ENCODE results near the gene MAP4K5. TPM values are rescaled to one million over a fixed set of nuclear protein-coding genes. Genes with fewer than 3 reads are reported as not detected.
"Not testable (repeated sequence)": the region's sequence is repeated elsewhere in the genome, so short reads cannot be mapped to it uniquely, and the experiment has no call there.

MAP4K5 gene
- total RNA-seq, 2 donors from 2014 or later, result 17.9 to 22.3 TPM

- peak; percentile 93 for ATAC-seq (replicated peaks)
- Mint-ChIP-seq H3K27me3 (peaks cover 4% of the 10 kb centered on the region), H3K27ac (peak overlapping the region; percentile 49), H3K9me3 (no peaks in the 10 kb centered on the region), H3K4me3 (peak overlapping the region; percentile 22), H3K36me3 (ENCODE audit: low read depth) (no peaks in the 10 kb centered on the region), H3K4me1 (peaks cover 10% of the 10 kb centered on the region)
Measured at GRCh38 chr14:50542941-50543418, 10.6 kb upstream of the MAP4K5 start.

- H3K4me1 Mint-ChIP-seq, result peaks cover 10% of the 10 kb centered on the region
- H3K4me3 Mint-ChIP-seq, result no peak overlapping the region
- H3K9me3 Mint-ChIP-seq, result no peaks in the 10 kb centered on the region
- H3K27ac Mint-ChIP-seq, result no peak overlapping the region
- ATAC-seq (replicated peaks), result peak; percentile 25
- no peaks in the 10 kb centered on the region for H3K36me3 Mint-ChIP-seq (ENCODE audit: low read depth)
- H3K27me3 Mint-ChIP-seq, result peaks cover 4% of the 10 kb centered on the region
Measured at GRCh38 chr14:50541159-50541567, 8.8 kb upstream of the MAP4K5 start.

- Mint-ChIP-seq H3K9me3 (no peaks in the 10 kb centered on the region), H3K27ac (no peak overlapping the region), H3K4me3 (no peak overlapping the region), H3K27me3 (no peaks in the 10 kb centered on the region), H3K4me1 (peaks cover 10% of the 10 kb centered on the region), H3K36me3 (ENCODE audit: low read depth) (no peaks in the 10 kb centered on the region)
- no peak for ATAC-seq (replicated peaks)
Measured at GRCh38 chr14:50539051-50539450, 6.7 kb upstream of the MAP4K5 start.

GRCh38 chr14:50538034-50538433 is 5.7 kb upstream of the MAP4K5 start:
- H3K4me3 Mint-ChIP-seq, result not testable (repeated sequence)

GRCh38 chr14:50534997-50535396 is 2.6 kb upstream of the MAP4K5 start:
- Mint-ChIP-seq H3K36me3 (ENCODE audit: low read depth) (no peaks in the 10 kb centered on the region), H3K27me3 (no peaks in the 10 kb centered on the region), H3K27ac (no peak overlapping the region), H3K9me3 (no peaks in the 10 kb centered on the region), H3K4me3 (no peak overlapping the region), H3K4me1 (peaks cover 20% of the 10 kb centered on the region)
- no peak for ATAC-seq (replicated peaks)

More at GRCh38 chr14:50538034-50538433, 5.7 kb upstream of the MAP4K5 start:
- H3K36me3 Mint-ChIP-seq (ENCODE audit: low read depth); ATAC-seq (replicated peaks); H3K27me3 Mint-ChIP-seq; H3K9me3 Mint-ChIP-seq; H3K27ac Mint-ChIP-seq: not testable (repeated sequence)
- H3K4me1 Mint-ChIP-seq, result peaks cover 12% of the 10 kb centered on the region

- no peaks in the 10 kb centered on the region for H3K36me3 Mint-ChIP-seq (ENCODE audit: low read depth)
- no peak overlapping the region for H3K27ac Mint-ChIP-seq
- peaks cover 26% of the 10 kb centered on the region for H3K4me1 Mint-ChIP-seq
- H3K4me3 Mint-ChIP-seq, result no peak overlapping the region
- H3K9me3 Mint-ChIP-seq, result no peaks in the 10 kb centered on the region
- ATAC-seq (replicated peaks), result no peak
- no peaks in the 10 kb centered on the region for H3K27me3 Mint-ChIP-seq
Measured at GRCh38 chr14:50534416-50534815, 2.0 kb upstream of the MAP4K5 start.

GRCh38 chr14:50533806-50534205 is 1.4 kb upstream of the MAP4K5 start:
- H3K27ac Mint-ChIP-seq, result no peak overlapping the region
- no peak for ATAC-seq (replicated peaks)
- H3K4me3 Mint-ChIP-seq, result no peak overlapping the region

GRCh38 chr14:50533241-50533705 is 904 bp upstream of the MAP4K5 start:
- Mint-ChIP-seq H3K9me3 (no peaks in the 10 kb centered on the region), H3K27ac (peak overlapping the region; percentile 72), H3K36me3 (ENCODE audit: low read depth) (peaks cover under 1% of the 10 kb centered on the region), H3K4me3 (peak overlapping the region; percentile 88), H3K27me3 (no peaks in the 10 kb centered on the region), H3K4me1 (peaks cover 30% of the 10 kb centered on the region)
- ATAC-seq (replicated peaks), result no peak

More at GRCh38 chr14:50533806-50534205, 1.4 kb upstream of the MAP4K5 start:
- H3K27me3 Mint-ChIP-seq, result no peaks in the 10 kb centered on the region
- no peaks in the 10 kb centered on the region for H3K36me3 Mint-ChIP-seq (ENCODE audit: low read depth)
- no peaks in the 10 kb centered on the region for H3K9me3 Mint-ChIP-seq
- H3K4me1 Mint-ChIP-seq, result peaks cover 30% of the 10 kb centered on the region

- Mint-ChIP-seq H3K27me3 (no peaks in the 10 kb centered on the region), H3K9me3 (no peaks in the 10 kb centered on the region), H3K27ac (peak overlapping the region; percentile 90), H3K4me3 (peak overlapping the region; percentile 88), H3K36me3 (ENCODE audit: low read depth) (peaks cover 6% of the 10 kb centered on the region), H3K4me1 (peaks cover 30% of the 10 kb centered on the region)
- peak; percentile 34 for ATAC-seq (replicated peaks)
Measured at GRCh38 chr14:50531595-50532501, 521 bp downstream of the MAP4K5 start.

- no peak for ATAC-seq (replicated peaks)
- Mint-ChIP-seq H3K27me3 (no peaks in the 10 kb centered on the region), H3K36me3 (ENCODE audit: low read depth) (peaks cover 6% of the 10 kb centered on the region), H3K9me3 (no peaks in the 10 kb centered on the region), H3K4me3 (peak overlapping the region; percentile 88), H3K27ac (peak overlapping the region; percentile 90), H3K4me1 (peaks cover 37% of the 10 kb centered on the region)
Measured at GRCh38 chr14:50530794-50531365, 1.5 kb downstream of the MAP4K5 start.

- Mint-ChIP-seq H3K9me3 (no peaks in the 10 kb centered on the region), H3K4me1 (peaks cover 38% of the 10 kb centered on the region), H3K4me3 (peak overlapping the region; percentile 88), H3K36me3 (ENCODE audit: low read depth) (peaks cover 6% of the 10 kb centered on the region), H3K27ac (no peak overlapping the region), H3K27me3 (no peaks in the 10 kb centered on the region)
- ATAC-seq (replicated peaks), result no peak
Measured at GRCh38 chr14:50530358-50530757, 2.0 kb downstream of the MAP4K5 start.

- no peak overlapping the region for H3K27ac Mint-ChIP-seq
- peaks cover 6% of the 10 kb centered on the region for H3K36me3 Mint-ChIP-seq (ENCODE audit: low read depth)
- H3K4me3 Mint-ChIP-seq, result peak overlapping the region; percentile 88
- H3K9me3 Mint-ChIP-seq, result no peaks in the 10 kb centered on the region
- ATAC-seq (replicated peaks), result no peak
- H3K4me1 Mint-ChIP-seq, result peaks cover 45% of the 10 kb centered on the region
- H3K27me3 Mint-ChIP-seq, result no peaks in the 10 kb centered on the region
Measured at GRCh38 chr14:50529288-50530179, 2.8 kb downstream of the MAP4K5 start.

GRCh38 chr14:50528000-50528399 is 4.4 kb downstream of the MAP4K5 start:
- no peak overlapping the region for H3K27ac Mint-ChIP-seq
- H3K27me3 Mint-ChIP-seq, result no peaks in the 10 kb centered on the region
- no peak overlapping the region for H3K4me3 Mint-ChIP-seq
- H3K4me1 Mint-ChIP-seq, result peaks cover 56% of the 10 kb centered on the region
- H3K9me3 Mint-ChIP-seq, result no peaks in the 10 kb centered on the region
- peaks cover 6% of the 10 kb centered on the region for H3K36me3 Mint-ChIP-seq (ENCODE audit: low read depth)
- no peak for ATAC-seq (replicated peaks)
